Gastrocnemius medialis (tissue), 4 donors: ENCODE measurements around the gene CLIP2.

Experiments
- CTCF ChIP-seq, 5 experiments: fragments of 450-650 bp in 3 of 5; fragments of 200-600 bp in 2 of 5; sonication (generic) in 2 of 5; IDR thresholded peaks in 4 of 5; conservative IDR thresholded peaks in 1 of 5; 1 replicate in 4 of 5; 2 replicates in 1 of 5; pipeline ENCODE4 v1.5.1; 2016 to 2019; ENCODE audit warnings: antibody characterized with exemption in 5 of 5, mild to moderate bottlenecking in 3 of 5, moderate library complexity in 3 of 5
- POLR2A ChIP-seq, 2 donors: fragments of 450-650 bp; IDR thresholded peaks; one replicate each; pipeline ENCODE4 v1.6.1; 2017; ENCODE audit warnings: antibody characterized with exemption in 2 of 2, mild to moderate bottlenecking in 2 of 2, moderate library complexity in 2 of 2

GRCh38 chr7:74410772-74411171 lies 121.6 kb downstream of the CLIP2 start:
- TF ChIP-seq CTCF (IDR thresholded peaks at IDR 0.05 in 4 of 5, conservative IDR thresholded peaks at IDR 0.05 in 1 of 5) (no peak), POLR2A (IDR thresholded peaks at IDR 0.05) (no peak)
